Stomach (tissue), 4 donors: Measurements from ENCODE around the gene WNT4.

Experiments used
- CTCF ChIP-seq, 7 experiments: fragments of 450-650 bp in 4 of 7; fragments of 200-600 bp in 3 of 7; sonication (generic) in 3 of 7; IDR thresholded peaks; one replicate each; pipeline ENCODE4 v1.5.1; 2016 to 2019; ENCODE audit warnings: antibody characterized with exemption in 7 of 7, control low read depth in 2 of 7, mild to moderate bottlenecking in 1 of 7
- EP300 ChIP-seq: sonication (generic); formaldehyde crosslinking; IDR thresholded peaks from one replicate; pipeline ENCODE4 v1.6.1; 2017; ENCODE audit warnings: antibody characterized with exemption
- POLR2A ChIP-seq, 4 donors: fragments of 450-650 bp; IDR thresholded peaks; one replicate each; pipeline ENCODE4 v1.6.1; 2016; ENCODE audit warnings: antibody characterized with exemption in 4 of 4, control low read depth in 2 of 4, mild to moderate bottlenecking in 1 of 4, moderate library complexity in 1 of 4
- POLR2AphosphoS5 ChIP-seq, 3 donors: sonication (generic); formaldehyde crosslinking; IDR thresholded peaks; one replicate each; pipeline ENCODE4 v1.6.1; 2016; ENCODE audit warnings: antibody characterized with exemption in 3 of 3

- TF ChIP-seq POLR2AphosphoS5 (IDR thresholded peaks at IDR 0.05), result no peak
- TF ChIP-seq CTCF (IDR thresholded peaks at IDR 0.05), result no peak
- TF ChIP-seq POLR2A (IDR thresholded peaks at IDR 0.05), result no peak
- TF ChIP-seq EP300, result no peak
Measured at GRCh38 chr1:22171951-22172715, 29.2 kb upstream of the WNT4 start.
